OCI-LY7 (cell line): ENCODE data around the gene MRPS9.

ENCODE experiments used
- EZH2phosphoT487 ChIP-seq: fragments of 200-600 bp; sonication (generic); IDR thresholded peaks from 2 replicates; pipeline ENCODE4 v1.6.1; 2018; ENCODE audit warnings: low read depth, borderline replicate concordance, mild to moderate bottlenecking, mixed run types, antibody characterized with exemption, low read length, moderate library complexity, mixed read lengths
- TF ChIP-seq, protein P1 (sequence below): fragments of 200-600 bp; sonication (generic); conservative IDR thresholded peaks from 2 replicates; pipeline ENCODE4 v1.5.1; 2014; ENCODE audit warnings: mild to moderate bottlenecking, antibody characterized with exemption, low read length, moderate library complexity, mixed read lengths

DNA sequence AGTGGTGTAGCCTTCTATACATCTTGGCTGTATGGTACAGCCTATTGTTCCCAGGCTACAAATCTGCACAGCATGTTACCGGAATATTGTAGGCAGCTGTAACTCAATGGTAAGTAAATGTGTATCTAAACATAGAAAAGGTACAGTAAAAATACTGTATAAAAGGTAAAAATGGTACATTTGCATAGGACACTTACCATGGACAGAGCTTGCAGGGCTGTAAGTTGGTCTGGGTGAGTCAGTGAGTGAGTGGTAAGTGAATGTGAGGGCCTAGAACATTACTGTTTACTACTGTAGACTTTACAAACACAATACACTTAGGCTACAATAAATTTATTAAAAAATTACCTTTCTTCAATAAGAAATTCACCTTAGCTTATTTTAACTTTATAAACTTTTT lies 3.7 kb upstream of the MRPS9 start:
- TF ChIP-seq, protein P1, sequence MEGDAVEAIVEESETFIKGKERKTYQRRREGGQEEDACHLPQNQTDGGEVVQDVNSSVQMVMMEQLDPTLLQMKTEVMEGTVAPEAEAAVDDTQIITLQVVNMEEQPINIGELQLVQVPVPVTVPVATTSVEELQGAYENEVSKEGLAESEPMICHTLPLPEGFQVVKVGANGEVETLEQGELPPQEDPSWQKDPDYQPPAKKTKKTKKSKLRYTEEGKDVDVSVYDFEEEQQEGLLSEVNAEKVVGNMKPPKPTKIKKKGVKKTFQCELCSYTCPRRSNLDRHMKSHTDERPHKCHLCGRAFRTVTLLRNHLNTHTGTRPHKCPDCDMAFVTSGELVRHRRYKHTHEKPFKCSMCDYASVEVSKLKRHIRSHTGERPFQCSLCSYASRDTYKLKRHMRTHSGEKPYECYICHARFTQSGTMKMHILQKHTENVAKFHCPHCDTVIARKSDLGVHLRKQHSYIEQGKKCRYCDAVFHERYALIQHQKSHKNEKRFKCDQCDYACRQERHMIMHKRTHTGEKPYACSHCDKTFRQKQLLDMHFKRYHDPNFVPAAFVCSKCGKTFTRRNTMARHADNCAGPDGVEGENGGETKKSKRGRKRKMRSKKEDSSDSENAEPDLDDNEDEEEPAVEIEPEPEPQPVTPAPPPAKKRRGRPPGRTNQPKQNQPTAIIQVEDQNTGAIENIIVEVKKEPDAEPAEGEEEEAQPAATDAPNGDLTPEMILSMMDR = no peak
- no peak for TF ChIP-seq EZH2phosphoT487
